MM.1S (cell line): ENCODE results near the gene SH3TC1.

Source experiments
- DNase-seq: peaks from one replicate; pipeline ENCODE4 v3.0.0-alpha.2; 2015
- H2AFZ ChIP-seq: fragments of 300-600 bp; sonication (generic); 2 replicates; pipeline ENCODE4 v1.6.0; 2016; ENCODE audit warnings: antibody characterized with exemption, low read length
- H3F3A ChIP-seq: fragments of 300-600 bp; sonication (generic); 2 replicates; pipeline ENCODE4 v1.6.1; 2016; ENCODE audit warnings: mild to moderate bottlenecking, antibody characterized with exemption, low read length, moderate library complexity, mixed read lengths; ENCODE audit not compliant: insufficient read depth
- H3K27ac ChIP-seq: fragments of 300-600 bp; sonication (generic); 2 replicates; pipeline ENCODE4 v1.5.1; 2016; ENCODE audit warnings: mild to moderate bottlenecking, low read length
- H3K27me3 ChIP-seq: fragments of 300-600 bp; sonication (generic); replicated peaks from 2 replicates; pipeline ENCODE4 v1.6.0; 2016; ENCODE audit warnings: low read length; ENCODE audit not compliant: insufficient read depth
- H3K36me3 ChIP-seq: fragments of 300-600 bp; sonication (generic); replicated peaks from 2 replicates; pipeline ENCODE4 v1.6.1; 2016; ENCODE audit warnings: mild to moderate bottlenecking, low read length, mixed read lengths; ENCODE audit not compliant: insufficient read depth
- H3K4me1 ChIP-seq: fragments of 300-600 bp; sonication (generic); 2 replicates; pipeline ENCODE4 v1.6.1; 2016; ENCODE audit warnings: low read length, mixed read lengths
- H3K4me2 ChIP-seq: fragments of 300-600 bp; sonication (generic); 2 replicates; pipeline ENCODE4 v1.6.0; 2016; ENCODE audit warnings: low read depth, low read length
- H3K4me3 ChIP-seq: fragments of 300-600 bp; sonication (generic); 2 replicates; pipeline ENCODE4 v1.5.1; 2016; ENCODE audit warnings: low read length, mixed read lengths
- H3K79me2 ChIP-seq: fragments of 300-600 bp; sonication (generic); 2 replicates; pipeline ENCODE4 v1.6.1; 2016; ENCODE audit warnings: mixed run types, low read length, mixed read lengths
- H3K9ac ChIP-seq: fragments of 300-600 bp; sonication (generic); 2 replicates; pipeline ENCODE4 v1.6.1; 2016; ENCODE audit warnings: low read length, mixed read lengths
- H3K9me2 ChIP-seq: fragments of 300-600 bp; sonication (generic); replicated peaks from 2 replicates; pipeline ENCODE4 v1.6.1; 2016; ENCODE audit warnings: mild to moderate bottlenecking, low read length, mixed read lengths; ENCODE audit not compliant: insufficient read depth
- H3K9me3 ChIP-seq: fragments of 300-600 bp; sonication (generic); replicated peaks from 2 replicates; pipeline ENCODE4 v1.6.1; 2016; ENCODE audit warnings: mild to moderate bottlenecking, low read length, mixed read lengths; ENCODE audit not compliant: insufficient read depth
- H4K20me1 ChIP-seq: fragments of 300-600 bp; sonication (generic); 2 replicates; pipeline ENCODE4 v1.6.1; 2016; ENCODE audit warnings: mild to moderate bottlenecking, low read length, moderate library complexity, mixed read lengths; ENCODE audit not compliant: insufficient read depth
- EZH2 ChIP-seq: fragments of 300-600 bp; sonication (generic); optimal IDR thresholded peaks from 2 replicates; pipeline ENCODE3; 2017; ENCODE audit warnings: low read depth, mild to moderate bottlenecking, antibody characterized with exemption, low read length, mixed read lengths
- EZH2phosphoT487 ChIP-seq: fragments of 300-600 bp; sonication (generic); IDR thresholded peaks from 2 replicates; pipeline ENCODE4 v1.6.1; 2018; ENCODE audit warnings: antibody characterized with exemption, low read length
- TF ChIP-seq, protein P1 (sequence below): fragments of 300-600 bp; sonication (generic); IDR thresholded peaks from 2 replicates; pipeline ENCODE4 v1.5.1; 2016; ENCODE audit warnings: antibody characterized with exemption, low read length, mixed read lengths

The SH3TC1 gene

DNA sequence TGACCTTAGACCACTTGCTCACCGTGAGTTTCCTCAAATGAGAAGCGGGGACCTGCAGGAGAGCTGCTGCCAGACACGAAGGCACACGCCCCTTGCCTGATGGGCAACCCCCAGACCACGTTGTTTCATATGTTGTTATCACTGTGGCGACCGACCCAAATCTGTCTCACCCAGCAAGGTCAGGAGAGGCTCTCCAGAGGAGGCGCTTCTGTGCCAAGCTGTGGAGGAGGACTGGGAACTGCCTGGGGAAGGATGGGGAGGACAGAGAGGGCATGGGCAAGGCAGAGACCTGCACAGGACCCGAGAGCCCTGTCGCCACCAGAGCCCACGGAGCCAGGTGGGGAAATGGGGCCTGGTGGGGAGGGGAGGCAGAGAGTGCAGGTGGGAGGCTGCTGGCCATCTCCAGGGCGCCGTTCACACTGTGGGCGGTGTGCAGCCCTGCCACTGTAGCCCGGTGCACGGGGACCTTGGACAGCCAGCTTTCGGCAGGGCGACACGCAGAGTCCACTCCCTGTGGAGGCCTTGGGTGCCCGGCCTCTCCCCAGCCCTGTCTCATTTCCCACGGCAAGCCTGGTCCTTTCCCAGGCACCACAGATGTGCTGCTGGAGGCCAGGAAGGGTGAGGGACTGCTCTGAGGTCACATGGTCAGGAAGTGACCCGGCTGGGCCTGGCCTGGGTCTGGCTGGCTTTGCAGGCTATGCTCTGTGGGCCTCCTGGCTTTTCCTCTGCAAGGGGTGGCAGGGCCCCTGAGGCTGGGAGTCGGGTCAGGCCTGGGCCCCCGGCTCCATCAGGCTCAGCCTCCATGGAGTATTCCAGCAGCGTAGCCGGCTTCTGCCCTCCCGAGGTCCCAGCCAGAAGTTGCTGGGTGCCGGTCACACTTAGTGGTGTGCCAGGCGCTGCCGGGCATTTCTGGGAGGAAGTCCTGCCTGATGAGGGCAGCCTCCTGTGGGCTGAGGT, 73.7 kb downstream of the SH3TC1 start:
- no peak for DNase-seq
- Histone ChIP-seq H3F3A (no peaks in the 10 kb centered on the region), H3K9me3 (no peaks in the 10 kb centered on the region), H3K4me3 (no peak overlapping the region), H2AFZ (no peak overlapping the region), H3K4me1 (no peaks in the 10 kb centered on the region), H3K27ac (no peak overlapping the region), H3K79me2 (no peaks in the 10 kb centered on the region), H3K27me3 (peaks cover 94% of the 10 kb centered on the region), H4K20me1 (no peaks in the 10 kb centered on the region), H3K36me3 (no peaks in the 10 kb centered on the region), H3K9me2 (no peaks in the 10 kb centered on the region), H3K9ac (no peak overlapping the region), H3K4me2 (no peak overlapping the region)
- TF ChIP-seq EZH2phosphoT487 (no peak), EZH2 (no peak)
- TF ChIP-seq, protein P1, sequence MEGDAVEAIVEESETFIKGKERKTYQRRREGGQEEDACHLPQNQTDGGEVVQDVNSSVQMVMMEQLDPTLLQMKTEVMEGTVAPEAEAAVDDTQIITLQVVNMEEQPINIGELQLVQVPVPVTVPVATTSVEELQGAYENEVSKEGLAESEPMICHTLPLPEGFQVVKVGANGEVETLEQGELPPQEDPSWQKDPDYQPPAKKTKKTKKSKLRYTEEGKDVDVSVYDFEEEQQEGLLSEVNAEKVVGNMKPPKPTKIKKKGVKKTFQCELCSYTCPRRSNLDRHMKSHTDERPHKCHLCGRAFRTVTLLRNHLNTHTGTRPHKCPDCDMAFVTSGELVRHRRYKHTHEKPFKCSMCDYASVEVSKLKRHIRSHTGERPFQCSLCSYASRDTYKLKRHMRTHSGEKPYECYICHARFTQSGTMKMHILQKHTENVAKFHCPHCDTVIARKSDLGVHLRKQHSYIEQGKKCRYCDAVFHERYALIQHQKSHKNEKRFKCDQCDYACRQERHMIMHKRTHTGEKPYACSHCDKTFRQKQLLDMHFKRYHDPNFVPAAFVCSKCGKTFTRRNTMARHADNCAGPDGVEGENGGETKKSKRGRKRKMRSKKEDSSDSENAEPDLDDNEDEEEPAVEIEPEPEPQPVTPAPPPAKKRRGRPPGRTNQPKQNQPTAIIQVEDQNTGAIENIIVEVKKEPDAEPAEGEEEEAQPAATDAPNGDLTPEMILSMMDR = no peak

GRCh38 chr4:8273450-8273849, 74.4 kb downstream of the SH3TC1 start:
- TF ChIP-seq EZH2phosphoT487 = no peak
- no peak for TF ChIP-seq EZH2
- TF ChIP-seq, protein P1 = no peak
- Histone ChIP-seq H3K79me2 (no peaks in the 10 kb centered on the region), H2AFZ (no peak overlapping the region), H3K36me3 (no peaks in the 10 kb centered on the region), H4K20me1 (no peaks in the 10 kb centered on the region), H3F3A (no peaks in the 10 kb centered on the region), H3K4me1 (no peaks in the 10 kb centered on the region), H3K9me3 (no peaks in the 10 kb centered on the region), H3K4me3 (no peak overlapping the region), H3K27me3 (peaks cover 94% of the 10 kb centered on the region), H3K27ac (no peak overlapping the region), H3K9ac (no peak overlapping the region), H3K9me2 (no peaks in the 10 kb centered on the region), H3K4me2 (no peak overlapping the region)
- DNase-seq = no peak

- no peak overlapping the region for H3K27ac ChIP-seq
- H3K27me3 ChIP-seq = peaks cover 94% of the 10 kb centered on the region
- H3K9me2 ChIP-seq = no peaks in the 10 kb centered on the region
- H3K4me2 ChIP-seq = no peak overlapping the region
- no peaks in the 10 kb centered on the region for H3K79me2 ChIP-seq
- no peaks in the 10 kb centered on the region for H3K36me3 ChIP-seq
- H3K4me3 ChIP-seq = no peak overlapping the region
- no peak for DNase-seq
- no peaks in the 10 kb centered on the region for H4K20me1 ChIP-seq
- H3F3A ChIP-seq = no peaks in the 10 kb centered on the region
- no peaks in the 10 kb centered on the region for H3K9me3 ChIP-seq
- H3K4me1 ChIP-seq = no peaks in the 10 kb centered on the region
- no peak overlapping the region for H3K9ac ChIP-seq
- TF ChIP-seq EZH2 = no peak
- H2AFZ ChIP-seq = no peak overlapping the region
Observed at GRCh38 chr4:8274066-8274652, 75.1 kb downstream of the SH3TC1 start.
